Measurements from ENCODE around the gene ARHGAP29. TPM values are rescaled to one million over a fixed set of nuclear protein-coding genes. Genes with fewer than 3 reads are reported as not detected.
"Not testable (repeated sequence)": the region's sequence is repeated elsewhere in the genome, so short reads cannot be mapped to it uniquely, and the experiment has no call there.

The ARHGAP29 gene
- total and polyA plus RNA-seq, 12 donors = 5.3 to 16.7 (median 10.4) TPM

GRCh38 chr1:94156096-94156625 lies 81.2 kb downstream of the ARHGAP29 start:
- no peak overlapping the region for H3K27ac ChIP-seq
- H3K4me1 ChIP-seq (replicated peaks in 1 of 2) = peaks cover 0 to 12% of the 10 kb centered on the region in 2 donors
- intact Hi-C loops (cut with DNase I) = no loop called here
- H3K27me3 ChIP-seq = no peaks in the 10 kb centered on the region
- no peak for DNase-seq
- 31 to 59% (median 44%) methylated on average over 1 of the region's 1 CpG for WGBS, 4 donors
- no peak for TF ChIP-seq CTCF (IDR thresholded peaks at IDR 0.05)
- no peak for TF ChIP-seq POLR2A (IDR thresholded peaks at IDR 0.05)
- no peaks in the 10 kb centered on the region for H3K36me3 ChIP-seq (replicated peaks in 1 of 2)
- peaks cover 0 to 6% (median 0%) of the 10 kb centered on the region in 3 donors for H3K9me3 ChIP-seq (replicated peaks in 1 of 3)
- H3K4me3 ChIP-seq = no peak overlapping the region

- H3K4me1 ChIP-seq (replicated peaks in 1 of 2) = peaks cover 0 to 5% of the 10 kb centered on the region in 2 donors
- DNase-seq = peak in 3 of 7 donors; percentile 16 to 26 (median 22)
- WGBS, 4 donors = 73 to 91% (median 80%) methylated on average over 1 of the region's 1 CpG
- no peaks in the 10 kb centered on the region for H3K36me3 ChIP-seq (replicated peaks in 1 of 2)
- H3K27me3 ChIP-seq = no peaks in the 10 kb centered on the region
- TF ChIP-seq POLR2A (IDR thresholded peaks at IDR 0.05) (no peak), CTCF (IDR thresholded peaks at IDR 0.05) (no peak)
- H3K4me3 ChIP-seq = no peak overlapping the region
- H3K9me3 ChIP-seq (replicated peaks in 1 of 3) = peaks cover 0 to 6% (median 0%) of the 10 kb centered on the region in 3 donors
- no peak overlapping the region for H3K27ac ChIP-seq
- intact Hi-C loops (cut with DNase I) = no loop called here
These were observed 82.4 kb downstream of the ARHGAP29 start for GRCh38 chr1:94154989-94155388.

- Histone ChIP-seq H3K27ac (no peak overlapping the region), H3K27me3 (no peaks in the 10 kb centered on the region), H3K4me1 (replicated peaks in 1 of 2) (peaks cover 0 to 5% of the 10 kb centered on the region in 2 donors), H3K36me3 (replicated peaks in 1 of 2) (no peaks in the 10 kb centered on the region), H3K4me3 (no peak overlapping the region), H3K9me3 (replicated peaks in 1 of 3) (peaks cover 0 to 6% (median 0%) of the 10 kb centered on the region in 3 donors)
- no peak for DNase-seq
- intact Hi-C loops (cut with DNase I) = no loop called here
- 33 to 53% (median 48%) methylated on average over 1 of the region's 1 CpG for WGBS, 4 donors
- TF ChIP-seq POLR2A (IDR thresholded peaks at IDR 0.05) (no peak), CTCF (IDR thresholded peaks at IDR 0.05) (no peak)
These were observed 84.3 kb downstream of the ARHGAP29 start for GRCh38 chr1:94153133-94153532.

GRCh38 chr1:94149166-94149565 lies 88.2 kb downstream of the ARHGAP29 start:
- not testable (repeated sequence) for H3K27me3 ChIP-seq

GRCh38 chr1:94146273-94146672 lies 91.1 kb downstream of the ARHGAP29 start:
- H3K27ac ChIP-seq = no peak overlapping the region
- H3K9me3 ChIP-seq (replicated peaks in 1 of 3) = no peaks in the 10 kb centered on the region
- H3K4me1 ChIP-seq (replicated peaks in 1 of 2) = peaks cover 0 to 5% of the 10 kb centered on the region in 2 donors
- DNase-seq = no peak
- TF ChIP-seq CTCF (IDR thresholded peaks at IDR 0.05) (no peak), POLR2A (IDR thresholded peaks at IDR 0.05) (no peak)
- intact Hi-C loops (cut with DNase I) = no loop called here
- H3K4me3 ChIP-seq = no peak overlapping the region
- H3K36me3 ChIP-seq (replicated peaks in 1 of 2) = no peaks in the 10 kb centered on the region
- WGBS, 4 donors = 90 to 97% (median 91%) methylated on average over 5 of the region's 5 CpGs
- H3K27me3 ChIP-seq = no peaks in the 10 kb centered on the region

More at GRCh38 chr1:94149166-94149565, 88.2 kb downstream of the ARHGAP29 start:
- H3K4me1 ChIP-seq (replicated peaks in 1 of 2); H3K27ac ChIP-seq; H3K36me3 ChIP-seq (replicated peaks in 1 of 2); intact Hi-C loops (cut with DNase I); DNase-seq; H3K4me3 ChIP-seq; H3K9me3 ChIP-seq (replicated peaks in 1 of 3): not testable (repeated sequence)

All from adrenal gland (tissue), 12 donors.